GM19372 (cell line): ENCODE measurements around the gene ABCD4.
A peak's percentile ranks its signal among the peaks of the same experiment; 100 is the strongest.
"Not testable (repeated sequence)": the region's sequence is repeated elsewhere in the genome, so short reads cannot be mapped to it uniquely, and the experiment has no call there.

Experiments
- ATAC-seq: cut with Tn5 transposase; IDR thresholded peaks from one replicate; pipeline ENCODE4 v1.9.1; 2021; ENCODE audit warnings: mild to moderate bottlenecking, low read depth, moderate library complexity; ENCODE audit not compliant: unreplicated experiment

Gene ABCD4

GRCh38 chr14:74308695-74309094, 6.0 kb upstream of the ABCD4 start:
- no peak for ATAC-seq

GRCh38 chr14:74302152-74302628, 544 bp downstream of the ABCD4 start:
- peak; percentile 8 for ATAC-seq

- ATAC-seq = no peak
Observed at GRCh38 chr14:74301594-74302151, 1.1 kb downstream of the ABCD4 start.

- ATAC-seq = no peak
Observed at GRCh38 chr14:74299061-74299545, 3.6 kb downstream of the ABCD4 start.

GRCh38 chr14:74297986-74298385, 4.7 kb downstream of the ABCD4 start:
- no peak for ATAC-seq

- no peak for ATAC-seq
Observed at GRCh38 chr14:74296037-74296467, 6.7 kb downstream of the ABCD4 start.

GRCh38 chr14:74293606-74294005, 9.1 kb downstream of the ABCD4 start:
- ATAC-seq = no peak

- ATAC-seq = no peak
Observed at GRCh38 chr14:74292061-74292460, 10.7 kb downstream of the ABCD4 start.

GRCh38 chr14:74290415-74290814, 12.3 kb downstream of the ABCD4 start:
- ATAC-seq = no peak

- ATAC-seq = no peak
Observed at GRCh38 chr14:74289801-74290200, 12.9 kb downstream of the ABCD4 start.

GRCh38 chr14:74286736-74287135, 16.0 kb downstream of the ABCD4 start:
- ATAC-seq = no peak

GRCh38 chr14:74281069-74281468, 21.7 kb downstream of the ABCD4 start:
- ATAC-seq = no peak

- ATAC-seq = no peak
Observed at GRCh38 chr14:74278080-74278479, 24.7 kb downstream of the ABCD4 start.

- ATAC-seq = no peak
Observed at GRCh38 chr14:74275241-74275841, 27.4 kb downstream of the ABCD4 start.

GRCh38 chr14:74271365-74271764, 31.4 kb downstream of the ABCD4 start:
- ATAC-seq = no peak

- ATAC-seq = not testable (repeated sequence)
Observed at GRCh38 chr14:74270382-74271177, 32.2 kb downstream of the ABCD4 start.

- no peak for ATAC-seq
Observed at GRCh38 chr14:74267588-74267987, 35.1 kb downstream of the ABCD4 start.

- ATAC-seq = no peak
Observed at GRCh38 chr14:74265301-74265965, 37.3 kb downstream of the ABCD4 start.

- no peak for ATAC-seq
Observed at GRCh38 chr14:74263921-74264320, 38.8 kb downstream of the ABCD4 start.

- no peak for ATAC-seq
Observed at GRCh38 chr14:74263181-74263580, 39.6 kb downstream of the ABCD4 start.

GRCh38 chr14:74262076-74262475, 40.7 kb downstream of the ABCD4 start:
- no peak for ATAC-seq
